Activated CD8-positive, alpha-beta T cell treated with anti-CD3 and anti-CD28 coated beads for 36 hours (primary cell): ENCODE results near the gene CFAP92. TPM values are rescaled to one million over a fixed set of nuclear protein-coding genes. Genes with fewer than 3 reads are reported as not detected.
A peak's percentile ranks its signal among the peaks of the same experiment; 100 is the strongest.

Experiments
- ATAC-seq: fragments of 200-7000 bp; cut with Tn5 transposase; one replicate; pipeline ENCODE4 v1.10.0; 2021; ENCODE audit warnings: mild to moderate bottlenecking, moderate library complexity
- CTCF ChIA-PET: fragments of 350-600 bp; sonication (Branson Sonifier 250); formaldehyde crosslinking; loops from one replicate; lab custom pipeline; 2021; ENCODE audit warnings: antibody characterized with exemption; lab: Charles Lee
- POLR2A ChIA-PET: fragments of 350-600 bp; sonication (Branson Sonifier 250); formaldehyde crosslinking; loops from one replicate; lab custom pipeline; 2021; ENCODE audit warnings: antibody characterized with exemption; lab: Charles Lee
- DNase-seq: peaks from one replicate; pipeline ENCODE4 v3.0.0-alpha.2; 2020
- H3K27ac Mint-ChIP-seq: one replicate; pipeline ENCODE4 v1.8.0; 2021; ENCODE audit warnings: mild to moderate bottlenecking, mixed read lengths
- H3K27me3 Mint-ChIP-seq: one replicate; pipeline ENCODE4 v1.8.0; 2021; ENCODE audit warnings: mixed read lengths
- H3K36me3 Mint-ChIP-seq: one replicate; pipeline ENCODE4 v1.8.0; 2021; ENCODE audit warnings: low read depth, mixed read lengths
- H3K4me1 Mint-ChIP-seq: one replicate; pipeline ENCODE4 v1.8.0; 2021; ENCODE audit warnings: low read depth, mixed read lengths
- H3K4me3 Mint-ChIP-seq: one replicate; pipeline ENCODE4 v1.8.0; 2021; ENCODE audit warnings: mild to moderate bottlenecking, moderate library complexity, mixed read lengths
- H3K9me3 Mint-ChIP-seq: one replicate; pipeline ENCODE4 v1.8.0; 2021; ENCODE audit warnings: mixed read lengths
- intact Hi-C: fragments of 100-400 bp; cut with micrococcal nuclease; formaldehyde crosslinking; loops from one replicate; pipeline ENCODE4 v1.10.0; 2022
- total RNA-seq, 2 experiments: library from RNA; stranded (reverse); gene quantifications; one replicate each; pipeline ENCODE4 v1.2.3, GENCODE V29; 2021
- TF ChIP-seq, protein P1 (sequence below): fragments of 200-600 bp; IDR thresholded peaks from one replicate; pipeline ENCODE4 v1.8.0; 2022; ENCODE audit warnings: antibody characterized with exemption, mild to moderate bottlenecking

CFAP92 gene
- total RNA-seq, 2 experiments from 2014 or later, result 0.38 to 0.83 TPM

DNA sequence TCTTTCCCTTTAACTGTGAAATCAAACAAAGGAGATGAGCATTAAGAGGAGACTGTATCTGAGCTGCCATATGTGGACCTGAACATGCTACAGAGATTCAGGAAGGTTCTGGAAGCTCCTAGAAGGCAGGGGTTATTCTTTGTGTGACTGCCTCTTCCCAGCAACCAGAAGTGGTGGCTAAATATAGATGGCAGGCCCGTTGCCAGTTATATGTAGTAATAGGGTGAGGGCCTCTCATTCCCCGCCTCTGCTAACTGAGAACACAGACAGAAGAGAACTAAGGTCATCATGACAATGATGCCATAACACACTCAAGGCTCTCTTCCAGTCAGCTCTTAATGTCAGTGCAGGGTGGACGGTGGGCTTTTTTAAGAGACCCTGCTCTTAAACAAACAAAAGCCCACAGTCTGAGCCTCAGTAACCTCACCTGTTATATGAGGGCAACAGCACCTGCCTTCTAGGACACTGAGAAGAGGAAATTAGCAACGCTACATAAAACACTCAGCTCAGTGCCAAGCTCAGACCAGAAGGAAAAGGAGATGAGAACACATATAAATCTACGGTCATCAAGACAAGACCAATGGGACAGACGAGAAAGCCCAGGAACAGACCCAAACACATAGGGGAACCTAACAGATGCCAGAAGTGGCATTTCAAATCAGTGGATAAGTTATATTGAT is 22.3 kb downstream of the CFAP92 start:
- intact Hi-C loops, result loop anchor here (5.0 kb wide), 2 partner anchors 56 to 276 kb away; partner anchors contain the start of gene COPG1
- Mint-ChIP-seq H3K9me3 (no peaks in the 10 kb centered on the region), H3K36me3 (no peaks in the 10 kb centered on the region), H3K27me3 (no peaks in the 10 kb centered on the region), H3K4me1 (peaks cover 6% of the 10 kb centered on the region), H3K4me3 (no peak overlapping the region), H3K27ac (no peak overlapping the region)
- DNase-seq (no peak), ATAC-seq (no peak)
- POLR2A ChIA-PET, result interaction anchor here (1.4 to 1.5 kb wide), 3 partner anchors 191 to 274 kb away, joined by 3 to 4 read pairs (median 4); no protein-coding TSS in a partner anchor
- TF ChIP-seq, protein P1, sequence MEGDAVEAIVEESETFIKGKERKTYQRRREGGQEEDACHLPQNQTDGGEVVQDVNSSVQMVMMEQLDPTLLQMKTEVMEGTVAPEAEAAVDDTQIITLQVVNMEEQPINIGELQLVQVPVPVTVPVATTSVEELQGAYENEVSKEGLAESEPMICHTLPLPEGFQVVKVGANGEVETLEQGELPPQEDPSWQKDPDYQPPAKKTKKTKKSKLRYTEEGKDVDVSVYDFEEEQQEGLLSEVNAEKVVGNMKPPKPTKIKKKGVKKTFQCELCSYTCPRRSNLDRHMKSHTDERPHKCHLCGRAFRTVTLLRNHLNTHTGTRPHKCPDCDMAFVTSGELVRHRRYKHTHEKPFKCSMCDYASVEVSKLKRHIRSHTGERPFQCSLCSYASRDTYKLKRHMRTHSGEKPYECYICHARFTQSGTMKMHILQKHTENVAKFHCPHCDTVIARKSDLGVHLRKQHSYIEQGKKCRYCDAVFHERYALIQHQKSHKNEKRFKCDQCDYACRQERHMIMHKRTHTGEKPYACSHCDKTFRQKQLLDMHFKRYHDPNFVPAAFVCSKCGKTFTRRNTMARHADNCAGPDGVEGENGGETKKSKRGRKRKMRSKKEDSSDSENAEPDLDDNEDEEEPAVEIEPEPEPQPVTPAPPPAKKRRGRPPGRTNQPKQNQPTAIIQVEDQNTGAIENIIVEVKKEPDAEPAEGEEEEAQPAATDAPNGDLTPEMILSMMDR, result no peak
- CTCF ChIA-PET, result interaction anchor here (0.7 to 6.8 kb wide), 36 partner anchors 10 to 515 kb away, joined by 3 to 98 read pairs (median 10); partner anchors contain the start of genes ACAD9, CFAP92, COPG1 and HMCES

- peak; percentile 49 for ATAC-seq
- Mint-ChIP-seq H3K36me3 (no peaks in the 10 kb centered on the region), H3K27me3 (no peaks in the 10 kb centered on the region), H3K9me3 (no peaks in the 10 kb centered on the region), H3K4me3 (no peak overlapping the region), H3K4me1 (peaks cover 6% of the 10 kb centered on the region), H3K27ac (no peak overlapping the region)
- DNase-seq, result peak; percentile 46
- ChIA-PET POLR2A (interaction anchor here (0.6 to 1.5 kb wide), 12 partner anchors 51 to 848 kb away, joined by 3 to 5 read pairs (median 3); a partner anchor contains a TSS), CTCF (interaction anchor here (0.6 to 6.8 kb wide), 83 partner anchors 11 to 350 kb away, joined by 3 to 98 read pairs (median 6); partner anchors contain the start of genes ACAD9, CFAP92, COPG1 and HMCES)
- TF ChIP-seq, protein P1, result no peak
- intact Hi-C loops, result loop anchor here (5.0 kb wide), 2 partner anchors 57 to 277 kb away; partner anchors contain the start of gene COPG1
These were observed 23.2 kb downstream of the CFAP92 start for GRCh38 chr3:128970740-128971047.

- peak; percentile 73 for DNase-seq
- TF ChIP-seq, protein P1, result peak; percentile 96
- H3K27ac Mint-ChIP-seq, result no peak overlapping the region
- H3K27me3 Mint-ChIP-seq, result no peaks in the 10 kb centered on the region
- peaks cover 6% of the 10 kb centered on the region for H3K4me1 Mint-ChIP-seq
- intact Hi-C loops, result loop anchor here (5.0 kb wide), 2 partner anchors 57 to 277 kb away; partner anchors contain the start of gene COPG1
- no peaks in the 10 kb centered on the region for H3K36me3 Mint-ChIP-seq
- no peak overlapping the region for H3K4me3 Mint-ChIP-seq
- ChIA-PET POLR2A (interaction anchor here (0.6 to 1.5 kb wide), 18 partner anchors 28 to 847 kb away, joined by 3 to 5 read pairs (median 3); partner anchors contain the start of gene COPG1), CTCF (interaction anchor here (0.6 to 6.8 kb wide), 97 partner anchors 8 to 413 kb away, joined by 3 to 98 read pairs (median 5); partner anchors contain the start of genes ACAD9, CFAP92, COPG1 and HMCES)
- peak; percentile 80 for ATAC-seq
- no peaks in the 10 kb centered on the region for H3K9me3 Mint-ChIP-seq
These were observed 23.7 kb downstream of the CFAP92 start for GRCh38 chr3:128969993-128970739.

GRCh38 chr3:128967748-128968355 is 26.0 kb downstream of the CFAP92 start:
- H3K36me3 Mint-ChIP-seq, result no peaks in the 10 kb centered on the region
- DNase-seq, result no peak
- no peak overlapping the region for H3K4me3 Mint-ChIP-seq
- intact Hi-C loops, result no loop called here
- peaks cover 6% of the 10 kb centered on the region for H3K4me1 Mint-ChIP-seq
- no peak for ATAC-seq
- POLR2A ChIA-PET, result interaction anchor here (1.9 kb wide), 1 partner anchor 49 kb away, joined by 5 read pairs; no protein-coding TSS in a partner anchor
- CTCF ChIA-PET, result interaction anchor here (1.2 to 6.8 kb wide), 3 partner anchors 49 to 278 kb away, joined by 5 to 98 read pairs (median 75); no protein-coding TSS in a partner anchor
- no peak overlapping the region for H3K27ac Mint-ChIP-seq
- TF ChIP-seq, protein P1, result no peak
- no peaks in the 10 kb centered on the region for H3K9me3 Mint-ChIP-seq
- H3K27me3 Mint-ChIP-seq, result no peaks in the 10 kb centered on the region
